TTC549 (cell line): ENCODE results near the gene ST6GAL1.

Experiments
- FAIRE-seq: peaks from 2 replicates; lab custom pipeline; 2012; peaks lifted over from hg19 to GRCh38; lab: Jason Lieb, UNC

The ST6GAL1 gene

GRCh38 chr3:186917512-186918312 is 12.6 kb upstream of the ST6GAL1 start:
- no peak for FAIRE-seq

GRCh38 chr3:186920301-186920700 is 10.0 kb upstream of the ST6GAL1 start:
- no peak for FAIRE-seq

GRCh38 chr3:186920796-186921195 is 9.5 kb upstream of the ST6GAL1 start:
- FAIRE-seq: no peak

- no peak for FAIRE-seq
These were observed 8.7 kb upstream of the ST6GAL1 start for GRCh38 chr3:186921578-186921977.

GRCh38 chr3:186922224-186922623 is 8.1 kb upstream of the ST6GAL1 start:
- no peak for FAIRE-seq

GRCh38 chr3:186922790-186923189 is 7.5 kb upstream of the ST6GAL1 start:
- FAIRE-seq: no peak

- FAIRE-seq: no peak
These were observed 7.1 kb upstream of the ST6GAL1 start for GRCh38 chr3:186923241-186923640.

GRCh38 chr3:186925826-186926225 is 4.5 kb upstream of the ST6GAL1 start:
- FAIRE-seq: no peak

GRCh38 chr3:186929186-186929585 is 1.1 kb upstream of the ST6GAL1 start:
- no peak for FAIRE-seq

GRCh38 chr3:186929685-186930084 is 641 bp upstream of the ST6GAL1 start:
- no peak for FAIRE-seq

- no peak for FAIRE-seq
These were observed 560 bp downstream of the ST6GAL1 start for GRCh38 chr3:186930641-186931531.

GRCh38 chr3:186931532-186932280 is 1.4 kb downstream of the ST6GAL1 start:
- FAIRE-seq: no peak

- no peak for FAIRE-seq
These were observed 2.2 kb downstream of the ST6GAL1 start for GRCh38 chr3:186932281-186933181.

- FAIRE-seq: no peak
These were observed 3.5 kb downstream of the ST6GAL1 start for GRCh38 chr3:186933816-186934215.

GRCh38 chr3:186935133-186935532 is 4.8 kb downstream of the ST6GAL1 start:
- no peak for FAIRE-seq

GRCh38 chr3:186937017-186937875 is 6.9 kb downstream of the ST6GAL1 start:
- FAIRE-seq: no peak

- no peak for FAIRE-seq
These were observed 8.4 kb downstream of the ST6GAL1 start for GRCh38 chr3:186938716-186939115.

GRCh38 chr3:186939536-186939935 is 9.2 kb downstream of the ST6GAL1 start:
- FAIRE-seq: no peak

GRCh38 chr3:186940967-186941366 is 10.6 kb downstream of the ST6GAL1 start:
- FAIRE-seq: no peak

- no peak for FAIRE-seq
These were observed 11.8 kb downstream of the ST6GAL1 start for GRCh38 chr3:186942168-186942567.
